Left colon (tissue), 2 donors: ENCODE results near the gene EPHB4. TPM values are rescaled to one million over a fixed set of nuclear protein-coding genes. Genes with fewer than 3 reads are reported as not detected.

Experiments
- ATAC-seq: fragments of 200-7000 bp; cut with Tn5 transposase; one replicate; pipeline ENCODE4 v1.9.1; 2020; ENCODE audit warnings: mild to moderate bottlenecking, moderate library complexity
- DNase-seq, 2 donors: peaks; one replicate each; pipeline ENCODE4 v3.0.0-alpha.2; 2020
- intact Hi-C, 2 donors: fragments of 100-400 bp; cut with DNase I in 1 of 2; cut with micrococcal nuclease in 1 of 2; formaldehyde crosslinking; loops; one replicate each; pipeline versions ENCODE4 v1.11.2 to v1.14.0; 2022; cut with DNase I, micrococcal nuclease
- microRNA-seq, 2 donors: library from miRNA; unstranded; fragments of <30 nt; microRNA quantifications; one replicate each; pipeline versions ENCODE4 v1.1.0 to v1.2.0, GENCODE V29; 2020
- total RNA-seq, 2 donors: library from RNA; stranded (reverse); fragmentation: NEBNext Ultra II Directional; extraction: Animal tissue kit (Norgen Biotek cat#: 25700); gene quantifications; one replicate each; pipeline ENCODE4 v1.2.1, GENCODE V29; 2021
- donor health status: DM: no; HTN: no; CAD: no.
- donor health status: DM: yes; HTN: yes; CAD: no.

EPHB4 gene
- total RNA-seq, 2 donors from 2014 or later: 34.3 to 39.3 TPM

DNA sequence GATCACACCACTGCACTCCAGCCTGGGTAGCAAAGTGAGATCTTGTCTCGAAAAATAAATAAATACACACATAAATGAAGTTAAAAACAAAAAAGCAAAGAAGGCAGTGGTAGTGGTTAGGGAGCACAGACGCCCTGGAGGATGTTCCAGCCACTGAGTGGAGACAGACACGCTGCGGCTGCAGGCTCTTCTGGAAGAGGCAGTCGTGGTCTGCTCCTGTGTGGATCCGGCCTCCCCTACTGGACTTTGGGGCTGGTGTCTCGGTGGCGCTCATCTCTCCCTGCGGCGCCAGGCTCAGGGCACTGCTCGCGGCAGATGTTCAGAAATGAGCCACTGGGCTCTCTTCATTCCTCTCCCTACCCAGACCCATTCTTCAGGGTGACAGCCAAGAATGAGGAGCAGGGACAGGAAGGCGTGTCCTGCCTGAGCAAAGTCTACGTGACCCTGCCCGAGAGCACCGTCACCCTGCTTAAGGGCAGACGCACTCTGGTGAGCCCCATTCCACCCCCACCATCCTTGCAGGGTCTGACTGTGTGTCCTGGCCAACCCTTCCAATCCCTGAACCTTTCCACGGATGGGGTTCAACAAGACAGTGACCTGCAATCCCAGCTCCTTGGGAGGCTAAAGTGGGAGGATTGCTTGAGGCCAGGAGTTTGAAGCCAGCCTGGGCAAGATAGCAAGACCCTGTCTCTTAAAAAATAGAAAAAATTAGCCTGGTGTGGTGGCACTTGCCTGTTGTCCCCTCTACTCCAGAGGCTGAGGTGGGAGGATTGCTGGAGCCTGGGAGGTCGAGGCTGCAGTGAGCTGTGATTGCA is 67.8 kb downstream of the EPHB4 start:
- intact Hi-C loops: no loop called here
- peak; percentile 87 for ATAC-seq
- no peak for DNase-seq

DNA sequence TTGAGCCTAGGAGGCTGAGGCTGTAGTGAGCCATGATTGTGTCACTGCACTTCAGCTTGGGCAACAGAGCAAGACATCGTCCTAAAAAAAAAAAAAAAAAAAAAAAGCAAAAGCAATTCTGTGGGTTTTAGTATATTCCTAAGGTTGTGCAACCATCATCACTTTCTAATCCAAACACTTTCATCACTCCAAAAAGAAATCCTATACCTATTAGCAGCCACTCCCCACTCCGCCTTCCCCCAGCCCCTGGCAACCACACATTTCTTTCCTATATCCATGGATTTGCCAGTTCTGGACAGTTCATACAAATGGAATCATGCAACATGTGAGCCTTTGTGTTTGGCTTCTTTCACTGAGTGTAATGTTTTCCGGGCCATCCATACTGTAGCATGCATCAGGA is 73.6 kb downstream of the EPHB4 start:
- intact Hi-C loops: no loop called here
- ATAC-seq (no peak), DNase-seq (no peak)

DNA sequence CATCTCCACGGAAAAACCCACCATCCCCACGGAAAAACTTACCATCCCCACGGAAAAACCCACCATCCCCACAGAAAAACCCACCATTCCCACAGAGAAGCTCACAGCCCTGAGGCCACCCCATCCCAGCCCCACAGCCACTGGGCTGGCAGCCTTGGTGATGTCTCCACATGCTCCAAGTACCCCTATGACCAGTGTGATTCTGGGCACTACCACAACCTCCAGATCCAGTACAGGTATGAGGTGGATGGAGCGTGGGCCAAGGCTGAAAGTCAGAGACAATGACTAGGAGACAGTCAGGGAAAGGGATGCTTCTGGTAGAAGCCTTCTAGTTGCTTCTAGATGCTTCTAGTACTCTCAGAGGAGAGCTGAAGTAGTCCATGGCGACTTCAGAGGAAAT is 74.3 kb downstream of the EPHB4 start:
- DNase-seq (no peak), ATAC-seq (no peak)
- intact Hi-C loops: no loop called here

Small RNA genes lying within 50 kb of the gene (microRNA-seq; reads per million reads assigned to microRNA genes)
- gene MIR6875: 0 reads per million in 2 donors

Other genes starting within 250 kb of the EPHB4 start
- gene LRCH4, start 241.4 kb downstream of the EPHB4 start, total RNA-seq: 10 to 100 TPM; 66.4 to 69.0 TPM
- gene FBXO24, start 241.2 kb downstream of the EPHB4 start, total RNA-seq: under 1 TPM; 0.34 to 0.58 TPM
- gene PCOLCE, start 225.2 kb downstream of the EPHB4 start, total RNA-seq: 10 to 100 TPM in 1 of 2 donors, 1 to 10 TPM in 1; 8.1 to 15.4 TPM
- gene MOSPD3, start 215.0 kb downstream of the EPHB4 start, total RNA-seq: 10 to 100 TPM; 15.3 to 18.6 TPM
- gene TFR2, start 186.0 kb downstream of the EPHB4 start, total RNA-seq: under 1 TPM; 0.22 to 0.64 TPM
- under 1 TPM in 1 of 2 donors, not detected in 1; 0.42 TPM for gene ACTL6B, start 171.1 kb downstream of the EPHB4 start, total RNA-seq
- 100 to 1,000 TPM; 273 to 279 TPM for gene GNB2, start 153.8 kb downstream of the EPHB4 start, total RNA-seq
- 10 to 100 TPM; 29.0 to 32.4 TPM for gene GIGYF1, start 133.3 kb downstream of the EPHB4 start, total RNA-seq
- gene POP7, start 121.4 kb downstream of the EPHB4 start, total RNA-seq: 10 to 100 TPM; 21.5 to 25.0 TPM
- gene EPO, start 107.1 kb downstream of the EPHB4 start, total RNA-seq: not detected
- gene ZAN, start 93.9 kb downstream of the EPHB4 start, total RNA-seq: not detected
- gene SLC12A9, start 25.2 kb upstream of the EPHB4 start, total RNA-seq: 10 to 100 TPM; 31.0 to 33.6 TPM
- gene TRIP6, start 39.9 kb upstream of the EPHB4 start, total RNA-seq: 10 to 100 TPM; 18.6 to 21.4 TPM
- 100 to 1,000 TPM in 1 of 2 donors, 10 to 100 TPM in 1; 85.9 to 116 TPM for gene SRRT, start 47.6 kb upstream of the EPHB4 start, total RNA-seq
- gene UFSP1, start 62.2 kb upstream of the EPHB4 start, total RNA-seq: 1 to 10 TPM; 2.2 to 2.7 TPM
- gene ACHE, start 68.4 kb upstream of the EPHB4 start, total RNA-seq: 10 to 100 TPM; 18.4 to 29.2 TPM
- 100 to 1,000 TPM; 144 to 185 TPM for gene MUC3A, start 122.0 kb upstream of the EPHB4 start, total RNA-seq
- 1,000 to 10,000 TPM in 1 of 2 donors, 100 to 1,000 TPM in 1; 428 to 2,027 TPM for gene MUC12, start 142.0 kb upstream of the EPHB4 start, total RNA-seq
- gene MUC17, start 192.6 kb upstream of the EPHB4 start, total RNA-seq: 10 to 100 TPM; 12.1 to 42.2 TPM